Placental epithelial cell (primary cell): ENCODE data around the gene UBXN1. TPM values are rescaled to one million over a fixed set of nuclear protein-coding genes. Genes with fewer than 3 reads are reported as not detected.

Experiments used
- small RNA-seq: library from RNA; depleted of rRNA; stranded (forward); fragments of <200 nt; gene quantifications from one replicate; pipeline ENCODE3, GENCODE V24; 2012
- total RNA-seq: library from RNA; depleted of rRNA; stranded (reverse); fragments of >200 nt; gene quantifications from 2 replicates; pipeline ENCODE4 v1.2.3, GENCODE V29; 2012

Gene UBXN1
- 96.7 and 148 TPM in 2 replicates for total RNA-seq

GRCh38 chr11:62678770-62679696 lies at the start of gene UBXN1:
Gene UBXN1, minus strand, starts transcription at chr11:62679073. Its CDS starts 150 bp downstream, at chr11:62678923.

DNA sequence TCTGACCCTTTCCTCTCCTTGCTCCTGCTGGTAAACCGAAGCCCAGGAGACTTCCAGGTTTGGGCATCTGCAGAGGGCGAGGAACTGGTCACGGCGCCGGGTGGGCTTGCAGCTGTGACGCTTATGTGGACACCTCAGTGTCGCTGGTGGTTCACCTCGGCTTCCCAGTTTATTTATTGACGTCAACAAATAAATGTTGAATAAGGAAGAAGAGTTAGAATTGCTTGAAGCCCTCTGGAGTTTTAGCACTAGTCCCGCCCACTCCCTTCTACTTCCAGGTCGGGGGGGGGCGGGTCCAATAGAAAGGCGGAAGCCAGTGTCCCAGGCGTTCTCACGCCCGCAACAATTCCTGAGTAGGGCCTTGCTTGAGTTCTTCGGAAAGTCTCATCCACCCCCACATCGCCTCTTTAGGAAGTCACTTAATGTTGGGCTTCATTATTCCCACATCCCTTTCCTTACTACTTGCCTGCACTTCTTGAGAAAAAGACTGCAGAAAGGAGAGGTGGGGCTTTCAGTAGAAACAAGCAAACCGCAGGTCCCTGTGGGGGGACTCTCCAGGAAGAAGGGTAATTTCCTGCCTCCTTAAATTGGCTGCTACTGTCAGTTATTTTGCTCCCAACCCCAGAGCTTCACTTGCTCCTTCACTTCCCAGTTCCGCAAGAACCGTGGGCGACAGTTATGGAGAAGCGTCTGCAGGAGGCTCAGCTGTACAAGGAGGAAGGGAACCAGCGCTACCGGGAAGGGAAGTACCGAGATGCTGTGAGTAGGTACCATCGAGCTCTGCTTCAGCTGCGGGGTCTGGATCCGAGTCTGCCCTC lies 49.5 kb upstream of the UBXN1 start, which contains the start of gene TTC9C:
TTC9C (plus strand) TSS at position 316 of the 818 bp plus-strand sequence; CDS start at position 679, 363 bp downstream.

GRCh38 chr11:62727165-62727871 lies 48.4 kb upstream of the UBXN1 start, which contains the start of gene HNRNPUL2:
Gene HNRNPUL2, minus strand, starts transcription at chr11:62727457. Its CDS starts 301 bp downstream, at chr11:62727156.

DNA sequence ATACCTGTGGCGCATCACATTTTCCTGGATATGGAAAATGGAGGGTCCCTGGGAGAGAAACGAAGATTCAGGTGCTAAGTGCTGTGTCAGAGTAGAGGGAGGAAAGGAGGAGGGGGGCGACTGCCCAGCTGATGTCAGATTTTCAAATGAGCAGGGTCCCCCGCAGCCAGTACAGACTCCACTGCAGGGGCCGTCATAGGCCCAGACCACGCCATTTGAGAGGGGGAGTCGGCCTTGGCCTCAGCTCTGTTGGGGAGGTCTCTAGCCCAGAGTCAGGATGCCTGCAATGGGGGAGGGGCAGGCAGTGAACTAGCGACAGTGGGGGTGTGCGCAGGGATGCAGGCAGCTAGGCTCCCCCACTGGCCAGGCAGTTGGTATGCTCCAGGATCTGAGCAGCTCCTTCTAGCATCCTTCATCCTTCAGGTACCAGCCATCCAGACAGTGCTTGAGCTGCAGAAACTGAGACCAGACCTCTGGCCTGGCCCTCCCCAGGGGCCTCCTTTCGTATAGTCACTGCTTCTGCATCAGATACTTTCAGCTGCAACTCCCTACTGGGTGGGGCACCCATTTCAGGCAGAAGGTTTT lies 28.5 kb upstream of the UBXN1 start, which contains the start of the genes BSCL2 and GNG3:
BSCL2 (minus strand) TSS at position 148 of the 585 bp plus-strand sequence. CDS start 229 bp downstream, outside the sequence.
GNG3 (plus strand) TSS at position 400 of the 585 bp plus-strand sequence. CDS start 620 bp downstream, outside the sequence.

DNA sequence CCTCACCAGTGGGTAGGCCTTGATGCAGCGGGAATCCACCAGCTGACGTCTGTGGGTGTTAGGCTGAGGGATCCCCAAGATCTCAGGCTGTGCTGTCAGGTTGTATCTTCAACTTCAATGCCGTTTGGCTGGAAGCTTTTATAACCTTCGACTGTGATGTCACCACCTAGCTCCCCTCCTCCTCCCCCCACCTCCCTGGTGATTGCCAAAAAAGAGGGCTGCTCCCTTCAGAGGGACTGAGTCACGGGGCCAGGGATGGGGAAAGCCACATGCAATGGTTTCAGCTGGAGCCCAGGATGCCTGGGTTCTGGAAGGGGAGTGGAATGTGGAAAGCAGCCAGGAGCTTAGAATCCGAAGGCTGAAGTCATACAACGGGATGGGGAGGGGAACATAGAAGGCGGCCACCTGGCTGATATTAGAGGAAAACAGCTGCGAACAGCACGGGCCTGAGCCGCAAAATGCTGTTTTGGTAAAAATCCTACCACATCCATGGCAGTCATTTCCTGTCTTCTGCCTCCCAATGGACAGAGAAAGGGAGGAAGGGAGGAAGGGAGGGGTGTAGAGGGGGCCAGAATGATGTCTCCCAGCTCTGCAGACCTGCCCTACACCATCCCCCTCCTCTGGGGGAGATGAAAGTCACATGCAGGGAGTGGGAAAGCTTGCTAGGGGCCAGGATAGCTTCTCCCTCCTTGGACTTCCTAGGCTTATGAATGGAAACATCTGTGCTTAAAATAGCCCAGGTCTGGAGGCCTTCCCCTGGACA lies 10.7 kb upstream of the UBXN1 start, which contains the start of gene LRRN4CL:
LRRN4CL (minus strand) TSS at position 110 of the 763 bp plus-strand sequence. CDS start 1,022 bp downstream, outside the sequence.

GRCh38 chr11:62671608-62672389 lies 7.1 kb downstream of the UBXN1 start, which contains the start of the genes LBHD1 and UQCC3:
Gene LBHD1, minus strand, starts transcription at chr11:62672267. Its CDS starts 2,236 bp downstream, at chr11:62670031.
Gene UQCC3, plus strand, starts transcription at chr11:62671673. Its CDS starts 73 bp downstream, at chr11:62671746.

DNA sequence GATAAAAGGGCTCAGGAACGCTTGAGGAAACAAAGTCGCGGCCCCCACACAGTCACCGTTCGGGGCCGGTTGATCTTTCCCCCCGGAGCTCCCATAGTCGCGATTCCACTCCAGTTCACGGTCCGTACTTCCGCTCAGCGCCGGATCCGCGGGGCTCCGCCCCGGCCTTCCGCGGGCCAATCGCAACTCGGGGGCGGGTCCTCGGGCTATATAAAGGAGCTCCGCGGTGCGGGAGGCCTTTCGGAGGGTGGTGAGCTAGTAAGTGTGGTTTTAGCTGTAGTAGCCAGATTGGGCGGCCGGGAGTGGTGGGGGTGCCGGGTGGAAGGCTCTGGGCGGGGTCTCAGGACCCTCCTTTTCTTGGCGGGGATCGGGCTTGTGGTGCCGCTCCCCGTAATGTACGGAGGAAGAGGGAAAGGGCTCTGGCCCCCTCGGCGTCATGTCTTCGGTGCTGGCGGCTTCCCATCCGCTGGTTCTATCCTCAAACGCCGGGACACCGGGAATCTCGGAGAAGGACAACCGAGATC lies 13.7 kb downstream of the UBXN1 start, which contains the start of the genes C11orf98 and CSKMT:
C11orf98 (minus strand) TSS at position 136 of the 524 bp plus-strand sequence; CDS start at position 95, 41 bp downstream.
CSKMT (plus strand) TSS at position 238 of the 524 bp plus-strand sequence. CDS start 568 bp downstream, outside the sequence.

DNA sequence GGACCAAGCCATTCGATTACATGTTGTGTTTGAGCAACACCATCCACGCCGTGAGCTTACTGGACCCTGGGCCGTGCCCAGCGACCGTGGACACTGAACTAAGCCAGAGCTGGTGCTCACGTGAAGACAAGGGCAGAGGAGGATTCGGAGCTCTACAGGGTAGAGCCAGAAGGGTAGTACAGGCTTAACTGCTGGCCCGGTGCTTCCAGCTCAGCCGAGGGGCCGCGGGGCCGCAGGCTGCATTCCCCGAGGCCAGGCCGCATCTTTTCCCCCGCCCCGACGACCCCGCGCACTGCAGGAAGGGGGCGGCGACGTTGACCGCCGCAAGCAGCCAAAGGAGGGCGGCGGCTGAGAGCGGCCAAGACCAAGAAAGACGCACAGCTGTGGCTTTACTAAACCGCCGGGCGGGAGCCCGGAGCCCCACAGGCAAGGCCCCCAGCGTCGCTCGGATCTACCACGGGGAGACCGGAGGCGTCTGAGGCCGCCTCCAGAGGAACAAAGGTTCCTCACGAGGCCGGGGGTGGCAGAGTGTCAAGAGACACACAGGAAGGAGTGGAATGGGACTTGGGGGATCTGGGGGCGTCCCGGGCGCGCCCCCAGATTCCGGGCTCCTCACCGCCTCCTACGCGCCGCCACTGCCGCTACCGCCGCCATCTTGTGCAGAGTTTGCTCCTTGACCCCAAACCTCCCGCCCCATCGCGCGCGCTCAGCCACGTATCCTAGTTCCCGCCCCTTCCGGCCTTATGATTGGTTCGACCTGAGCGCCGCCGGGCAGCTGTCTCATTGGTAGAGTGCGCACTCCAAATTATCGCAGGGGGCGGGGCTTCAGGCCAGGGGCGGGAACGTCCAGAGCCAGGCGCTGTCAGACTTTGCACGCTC lies 32.7 kb downstream of the UBXN1 start, which contains the start of gene GANAB:
GANAB (minus strand) TSS at position 668 of the 879 bp plus-strand sequence; CDS start at position 654, 14 bp downstream.

Small RNAs within 50 kb of the gene (small RNA-seq; reads per million reads assigned to genes)
- not detected for gene SNORA57

Other genes with a start within 250 kb of the UBXN1 start
- gene AHNAK, start 132.3 kb downstream of the UBXN1 start, total RNA-seq: 1,365 and 1,551 TPM in 2 replicates
- 1,098 and 1,125 TPM in 2 replicates for gene EEF1G, start 105.2 kb downstream of the UBXN1 start, total RNA-seq
- 5.9 and 6.2 TPM in 2 replicates for gene TUT1, start 87.5 kb downstream of the UBXN1 start, total RNA-seq
- 114 and 152 TPM in 2 replicates for gene MTA2, start 77.2 kb downstream of the UBXN1 start, total RNA-seq
- gene EML3, start 66.3 kb downstream of the UBXN1 start, total RNA-seq: 42.0 and 48.3 TPM in 2 replicates
- gene ROM1, start 65.8 kb downstream of the UBXN1 start, total RNA-seq: 0.54 and 4.7 TPM in 2 replicates
- gene B3GAT3, start 57.1 kb downstream of the UBXN1 start, total RNA-seq: 25.2 and 27.9 TPM in 2 replicates
- gene GANAB, start 32.5 kb downstream of the UBXN1 start, total RNA-seq: 164 and 256 TPM in 2 replicates
- 27.5 and 32.8 TPM in 2 replicates for gene INTS5, start 25.8 kb downstream of the UBXN1 start, total RNA-seq
- 22.4 and 30.1 TPM in 2 replicates for gene C11orf98, start 13.9 kb downstream of the UBXN1 start, total RNA-seq
- 6.2 and 14.1 TPM in 2 replicates for gene CSKMT, start 13.8 kb downstream of the UBXN1 start, total RNA-seq
- 5.5 and 6.2 TPM in 2 replicates for gene UQCC3, start 7.4 kb downstream of the UBXN1 start, total RNA-seq
- gene LBHD1, start 6.8 kb downstream of the UBXN1 start, total RNA-seq: 5.1 and 6.0 TPM in 2 replicates
- gene LRRN4CL, start 10.5 kb upstream of the UBXN1 start, total RNA-seq: 0.39 and 0.87 TPM in 2 replicates
- gene BSCL2, start 28.4 kb upstream of the UBXN1 start, total RNA-seq: 72.6 and 84.4 TPM in 2 replicates
- 0.79 TPM in 1 of 2 replicates, not detected in the other for gene GNG3, start 28.6 kb upstream of the UBXN1 start, total RNA-seq
- gene HNRNPUL2, start 48.4 kb upstream of the UBXN1 start, total RNA-seq: 9.3 and 13.0 TPM in 2 replicates
- 28.7 and 34.1 TPM in 2 replicates for gene TTC9C, start 49.4 kb upstream of the UBXN1 start, total RNA-seq
- gene ZBTB3, start 75.1 kb upstream of the UBXN1 start, total RNA-seq: 25.9 and 32.9 TPM in 2 replicates
- 51.0 and 53.5 TPM in 2 replicates for gene POLR2G, start 82.5 kb upstream of the UBXN1 start, total RNA-seq
- 18.2 and 20.4 TPM in 2 replicates for gene TAF6L, start 92.3 kb upstream of the UBXN1 start, total RNA-seq
- 40.4 and 47.3 TPM in 2 replicates for gene TMEM179B, start 108.3 kb upstream of the UBXN1 start, total RNA-seq
- gene TMEM223, start 112.9 kb upstream of the UBXN1 start, total RNA-seq: 18.5 and 21.0 TPM in 2 replicates
- 33.9 and 38.5 TPM in 2 replicates for gene NXF1, start 126.4 kb upstream of the UBXN1 start, total RNA-seq
- gene STX5, start 153.0 kb upstream of the UBXN1 start, total RNA-seq: 51.8 and 64.6 TPM in 2 replicates
- gene TEX54, start 153.8 kb upstream of the UBXN1 start, total RNA-seq: not detected in 2 replicates
- gene WDR74, start 160.5 kb upstream of the UBXN1 start, total RNA-seq: 27.7 and 86.8 TPM in 2 replicates
- gene SLC3A2, start 201.8 kb upstream of the UBXN1 start, total RNA-seq: 83.6 and 208 TPM in 2 replicates
- not detected in 2 replicates for gene CHRM1, start 242.3 kb upstream of the UBXN1 start, total RNA-seq